Transverse colon (tissue), 4 donors: ENCODE measurements around the gene SGO1. TPM values are rescaled to one million over a fixed set of nuclear protein-coding genes. Genes with fewer than 3 reads are reported as not detected.

Source experiments
- DNase-seq: peaks from one replicate; pipeline ENCODE4 v3.0.0-alpha.2; 2019
- H3K27ac ChIP-seq, 4 donors: fragments of 200-600 bp; sonication (generic); 2 replicates each; pipeline ENCODE4 v1.5.1; 2016 to 2018; ENCODE audit warnings: inconsistent platforms in 4 of 4
- H3K27me3 ChIP-seq: fragments of 200-600 bp; sonication (generic); 2 replicates; pipeline ENCODE4 v1.5.1; 2017; ENCODE audit warnings: inconsistent platforms
- H3K36me3 ChIP-seq, 4 donors: fragments of 200-600 bp; sonication (generic); 2 replicates each; pipeline ENCODE4 v1.5.1; 2017 to 2019; ENCODE audit warnings: inconsistent platforms in 4 of 4
- H3K4me1 ChIP-seq, 4 donors: fragments of 200-600 bp; sonication (generic); 2 replicates each; pipeline ENCODE4 v1.5.1; 2017 to 2020; ENCODE audit warnings: inconsistent platforms in 4 of 4
- H3K4me3 ChIP-seq, 4 donors: fragments of 200-600 bp; sonication (generic); 1 replicate in 1 of 4; 2 replicates in 3 of 4; pipeline versions ENCODE4 v1.5.1 to v1.6.1; 2017 to 2019; ENCODE audit warnings: inconsistent platforms in 4 of 4
- H3K9me3 ChIP-seq, 2 donors: fragments of 200-600 bp; sonication (generic); 2 replicates each; pipeline ENCODE4 v1.5.1; 2017 to 2019; ENCODE audit warnings: inconsistent platforms in 2 of 2
- CTCF ChIP-seq, 5 experiments: fragments of 200-600 bp in 3 of 5; fragments of 450-650 bp in 2 of 5; sonication (generic) in 3 of 5; IDR thresholded peaks; 1 replicate in 2 of 5; 2 replicates in 3 of 5; pipeline ENCODE4 v1.5.1; 2016 to 2017; ENCODE audit warnings: antibody characterized with exemption in 5 of 5, inconsistent platforms in 3 of 5, mild to moderate bottlenecking in 2 of 5, moderate library complexity in 1 of 5
- EP300 ChIP-seq: sonication (generic); formaldehyde crosslinking; IDR thresholded peaks from one replicate; pipeline ENCODE4 v1.6.1; 2017; ENCODE audit warnings: antibody characterized with exemption, low read depth
- POLR2A ChIP-seq: fragments of 450-650 bp; IDR thresholded peaks from one replicate; pipeline ENCODE4 v1.6.1; 2016; ENCODE audit warnings: antibody characterized with exemption, mild to moderate bottlenecking, moderate library complexity
- POLR2AphosphoS5 ChIP-seq, 3 donors: sonication (generic); formaldehyde crosslinking; IDR thresholded peaks; one replicate each; pipeline ENCODE4 v1.6.1; 2016; ENCODE audit warnings: antibody characterized with exemption in 3 of 3
- WGBS, 2 donors: methylation state at CpG; one replicate each; pipeline ENCODE4 v1.1.5; 2018; ENCODE audit warnings: low coverage in 1 of 2; 5-methylcytosine and 5-hydroxymethylcytosine counted together
- in situ Hi-C, 4 donors: fragments of 200-750 bp; cut with MboI; loops; one replicate each; pipeline versions ENCODE4 v1.15.0 to v1.15.1; 2017; ENCODE audit warnings: low sequenced_read_pairs in 3 of 4, low pct_ligation_motif_present in 1 of 4, low pct_unique_long_range_greater_than_20kb in 1 of 4
- intact Hi-C: fragments of 100-400 bp; cut with DNase I; formaldehyde crosslinking; loops from one replicate; pipeline ENCODE4 v1.15.1; 2023; ENCODE audit warnings: low total_unique reads
- total RNA-seq, 4 donors: library from RNA; depleted of rRNA; stranded (reverse); fragments of >200 nt; gene quantifications; one replicate each; pipeline ENCODE4 v1.1.0, GENCODE V29; 2016

Gene SGO1
- total RNA-seq, 4 donors from 2014 or later = 0.79 to 26.5 (median 0.96) TPM; not detected in 1

- H3K4me1 ChIP-seq = no peaks in the 10 kb centered on the region
- WGBS, 2 donors = 97 to 100% methylated on average over 2 of the region's 2 CpGs
- in situ Hi-C loops = no loop called here
- peaks cover 0 to 13% (median 0%) of the 10 kb centered on the region in 4 donors for H3K36me3 ChIP-seq
- no peak overlapping the region for H3K4me3 ChIP-seq
- DNase-seq = no peak
- intact Hi-C loops = loop anchor here (10.0 kb wide), 1 partner anchor 99 kb away; the partner anchor contains the start of gene KAT2B
- H3K27ac ChIP-seq = no peak overlapping the region
- H3K9me3 ChIP-seq = no peaks in the 10 kb centered on the region
- H3K27me3 ChIP-seq = no peaks in the 10 kb centered on the region
- TF ChIP-seq EP300 = no peak
- TF ChIP-seq POLR2AphosphoS5 (IDR thresholded peaks at IDR 0.05) = no peak
- no peak for TF ChIP-seq CTCF (IDR thresholded peaks at IDR 0.05)
- no peak for TF ChIP-seq POLR2A
Observed at GRCh38 chr3:20143519-20143918, 42.5 kb downstream of the SGO1 start.

GRCh38 chr3:20142517-20142916, 43.5 kb downstream of the SGO1 start:
- Histone ChIP-seq H3K9me3 (no peaks in the 10 kb centered on the region), H3K27ac (peak overlapping the region in 3 of 4 donors; percentile 3 to 38 (median 26)), H3K36me3 (peaks cover 0 to 13% (median 0%) of the 10 kb centered on the region in 4 donors), H3K4me3 (no peak overlapping the region), H3K27me3 (no peaks in the 10 kb centered on the region), H3K4me1 (no peaks in the 10 kb centered on the region)
- no peak for DNase-seq
- WGBS, 2 donors = 98 to 100% methylated on average over 4 of the region's 4 CpGs
- TF ChIP-seq POLR2AphosphoS5 (IDR thresholded peaks at IDR 0.05) (no peak), POLR2A (no peak), CTCF (IDR thresholded peaks at IDR 0.05) (no peak), EP300 (no peak)
- in situ Hi-C loops (no loop called here), intact Hi-C loops (loop anchor here (10.0 kb wide), 1 partner anchor 98 kb away; the partner anchor contains the start of gene KAT2B)

- Histone ChIP-seq H3K9me3 (no peaks in the 10 kb centered on the region), H3K4me1 (no peaks in the 10 kb centered on the region), H3K27me3 (no peaks in the 10 kb centered on the region), H3K4me3 (no peak overlapping the region), H3K27ac (peak overlapping the region in 3 of 4 donors; percentile 26 to 38 (median 27)), H3K36me3 (peaks cover 0 to 13% (median 0%) of the 10 kb centered on the region in 4 donors)
- DNase-seq = no peak
- intact Hi-C loops (loop anchor here (10.0 kb wide), 1 partner anchor 97 kb away; the partner anchor contains the start of gene KAT2B), in situ Hi-C loops (no loop called here)
- TF ChIP-seq EP300 (no peak), POLR2AphosphoS5 (IDR thresholded peaks at IDR 0.05) (peak in 2 of 3 donors; percentile 40 to 82)
- WGBS, 2 donors = 81 to 88% methylated on average over 7 of the region's 7 CpGs
Observed at GRCh38 chr3:20141851-20142250, 44.2 kb downstream of the SGO1 start.

- Histone ChIP-seq H3K27ac (peak overlapping the region in 3 of 4 donors; percentile 26 to 38 (median 27)), H3K4me1 (no peaks in the 10 kb centered on the region)
Observed at GRCh38 chr3:20141316-20141715, 44.7 kb downstream of the SGO1 start.

More at GRCh38 chr3:20141316-20141715, 44.7 kb downstream of the SGO1 start:
- intact Hi-C loops (loop anchor here (10.0 kb wide), 1 partner anchor 97 kb away; the partner anchor contains the start of gene KAT2B), in situ Hi-C loops (no loop called here)
- Histone ChIP-seq H3K27me3 (no peaks in the 10 kb centered on the region), H3K9me3 (no peaks in the 10 kb centered on the region), H3K36me3 (peaks cover 0 to 13% (median 0%) of the 10 kb centered on the region in 4 donors), H3K4me3 (no peak overlapping the region)
- no peak for DNase-seq
- TF ChIP-seq POLR2A (no peak), CTCF (IDR thresholded peaks at IDR 0.05) (no peak), POLR2AphosphoS5 (IDR thresholded peaks at IDR 0.05) (no peak), EP300 (no peak)
- 40 to 50% methylated on average over 2 of the region's 2 CpGs for WGBS, 2 donors
